CD4-positive, alpha-beta T cell treated with Interferon alpha-2 for 1 hour (primary cell): Measurements from ENCODE around the gene TNFSF13B.
"Not testable (repeated sequence)": the region's sequence is repeated elsewhere in the genome, so short reads cannot be mapped to it uniquely, and the experiment has no call there.

Source experiments
- DNase-seq, 2 donors: peaks; one replicate each; pipeline ENCODE4 v3.0.0-alpha.2; 2020 to 2022

TNFSF13B gene, protein sequence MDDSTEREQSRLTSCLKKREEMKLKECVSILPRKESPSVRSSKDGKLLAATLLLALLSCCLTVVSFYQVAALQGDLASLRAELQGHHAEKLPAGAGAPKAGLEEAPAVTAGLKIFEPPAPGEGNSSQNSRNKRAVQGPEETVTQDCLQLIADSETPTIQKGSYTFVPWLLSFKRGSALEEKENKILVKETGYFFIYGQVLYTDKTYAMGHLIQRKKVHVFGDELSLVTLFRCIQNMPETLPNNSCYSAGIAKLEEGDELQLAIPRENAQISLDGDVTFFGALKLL

DNA sequence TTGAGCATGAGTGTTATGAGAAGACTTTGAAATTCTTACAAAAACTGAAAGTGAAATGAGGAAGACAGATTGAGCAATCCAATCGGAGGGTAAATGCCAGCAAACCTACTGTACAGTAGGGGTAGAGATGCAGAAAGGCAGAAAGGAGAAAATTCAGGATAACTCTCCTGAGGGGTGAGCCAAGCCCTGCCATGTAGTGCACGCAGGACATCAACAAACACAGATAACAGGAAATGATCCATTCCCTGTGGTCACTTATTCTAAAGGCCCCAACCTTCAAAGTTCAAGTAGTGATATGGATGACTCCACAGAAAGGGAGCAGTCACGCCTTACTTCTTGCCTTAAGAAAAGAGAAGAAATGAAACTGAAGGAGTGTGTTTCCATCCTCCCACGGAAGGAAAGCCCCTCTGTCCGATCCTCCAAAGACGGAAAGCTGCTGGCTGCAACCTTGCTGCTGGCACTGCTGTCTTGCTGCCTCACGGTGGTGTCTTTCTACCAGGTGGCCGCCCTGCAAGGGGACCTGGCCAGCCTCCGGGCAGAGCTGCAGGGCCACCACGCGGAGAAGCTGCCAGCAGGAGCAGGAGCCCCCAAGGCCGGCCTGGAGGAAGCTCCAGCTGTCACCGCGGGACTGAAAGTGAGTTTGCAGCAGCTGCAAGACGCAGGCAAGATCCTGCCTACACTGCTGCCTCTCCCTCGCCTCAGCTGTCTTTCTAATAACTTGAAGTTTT lies at the start of gene TNFSF13B:
Gene TNFSF13B, plus strand, starts transcription at position 118 of the 728 bp plus-strand sequence. Its CDS starts 178 bp downstream, at position 296.
- peak; percentile 61 to 71 for DNase-seq

DNA sequence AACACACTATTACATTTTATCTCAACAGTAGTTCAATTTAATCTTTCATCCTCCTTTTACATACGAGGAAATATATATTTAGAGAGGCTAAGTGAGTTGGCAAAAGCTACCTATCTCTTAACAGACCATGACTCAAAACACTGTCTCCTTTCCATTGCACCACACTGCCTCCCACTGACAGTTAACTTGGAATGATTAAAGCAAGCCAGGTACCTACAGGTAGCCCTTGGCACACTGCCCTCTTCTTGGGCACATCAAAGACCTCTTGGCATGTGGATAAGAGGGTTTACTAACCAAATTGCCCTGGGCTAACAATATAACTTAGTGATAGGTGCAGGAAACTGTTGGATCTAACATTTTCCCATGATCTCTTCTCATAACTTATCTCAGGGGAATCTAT lies 49.5 kb upstream of the TNFSF13B start:
- DNase-seq: peak in 1 of 2 donors; percentile 41

DNA sequence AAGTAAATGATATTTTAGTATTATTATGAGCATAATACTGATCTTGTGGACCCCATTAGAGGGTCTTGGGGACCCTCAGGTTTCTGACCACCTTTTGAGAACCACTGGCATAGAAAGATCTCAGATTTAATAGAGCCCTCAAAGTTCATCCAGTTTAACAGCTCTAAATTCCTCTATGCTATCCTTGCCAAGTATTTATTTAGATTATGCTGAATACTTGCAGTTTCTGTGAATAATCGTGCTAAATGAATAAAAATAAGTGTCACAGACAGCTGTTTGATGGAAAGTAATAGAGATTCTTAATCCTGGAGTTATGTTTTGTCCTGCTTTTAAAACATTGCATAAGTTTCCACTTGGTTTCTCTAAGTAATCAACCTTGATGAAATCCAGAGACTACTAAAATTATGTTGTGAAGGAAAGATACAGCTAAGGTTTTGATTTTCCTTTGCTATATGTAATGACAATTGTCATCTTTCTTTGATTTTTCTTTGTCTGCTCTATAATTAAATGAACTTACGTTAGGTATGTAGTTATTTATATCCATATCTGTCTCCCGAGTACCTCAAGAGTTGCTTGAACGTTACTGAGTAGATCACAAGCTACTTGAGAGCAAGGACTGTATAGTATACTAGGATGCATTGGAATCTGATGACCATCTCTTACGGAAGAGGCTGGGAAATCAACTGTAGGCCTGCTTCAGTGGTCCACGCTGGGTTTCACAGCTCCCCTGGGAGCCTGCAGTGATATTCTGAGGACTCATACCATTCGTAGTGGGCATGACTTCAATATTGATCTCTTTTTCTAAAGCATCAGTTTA lies 45.6 kb upstream of the TNFSF13B start:
- no peak for DNase-seq

DNA sequence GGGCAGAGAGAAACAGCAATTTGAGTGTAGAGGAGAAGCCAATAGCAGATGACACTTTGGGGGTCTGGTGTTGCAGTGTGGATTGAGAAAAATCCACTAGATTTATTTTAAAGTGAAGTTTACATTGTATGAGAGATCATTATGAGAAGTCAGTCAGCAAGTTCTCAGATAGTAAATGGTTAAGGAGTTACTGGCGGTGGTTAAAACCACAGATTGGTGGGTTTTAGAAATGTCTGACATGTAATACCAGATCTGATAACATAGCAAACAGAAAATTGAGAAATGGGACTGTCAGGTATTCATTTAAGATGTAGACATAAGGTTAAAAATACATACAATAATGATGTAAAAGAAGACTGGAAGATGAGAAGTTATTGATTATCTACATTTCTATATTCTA lies 44.1 kb upstream of the TNFSF13B start:
- DNase-seq: peak in 1 of 2 donors; percentile 38

DNA sequence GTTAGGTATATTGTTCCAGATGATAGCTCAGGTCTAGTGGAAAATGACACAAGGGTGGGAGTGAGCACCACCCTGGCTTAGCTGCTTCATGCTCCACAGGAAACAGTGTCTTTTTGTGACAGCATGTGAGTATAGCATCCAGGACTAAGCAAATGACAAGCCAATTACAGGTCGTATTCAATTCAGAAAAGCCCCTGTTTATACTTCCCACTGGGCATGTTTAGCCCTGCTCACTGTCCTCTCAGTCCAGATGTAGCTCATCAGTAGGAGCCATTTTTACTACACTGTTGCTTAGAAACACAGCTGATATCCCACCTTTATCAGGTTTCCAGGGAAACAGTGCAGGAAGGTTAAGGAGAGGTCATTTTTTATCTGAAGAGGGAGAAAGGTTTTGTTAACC lies 43.3 kb upstream of the TNFSF13B start:
- no peak for DNase-seq

DNA sequence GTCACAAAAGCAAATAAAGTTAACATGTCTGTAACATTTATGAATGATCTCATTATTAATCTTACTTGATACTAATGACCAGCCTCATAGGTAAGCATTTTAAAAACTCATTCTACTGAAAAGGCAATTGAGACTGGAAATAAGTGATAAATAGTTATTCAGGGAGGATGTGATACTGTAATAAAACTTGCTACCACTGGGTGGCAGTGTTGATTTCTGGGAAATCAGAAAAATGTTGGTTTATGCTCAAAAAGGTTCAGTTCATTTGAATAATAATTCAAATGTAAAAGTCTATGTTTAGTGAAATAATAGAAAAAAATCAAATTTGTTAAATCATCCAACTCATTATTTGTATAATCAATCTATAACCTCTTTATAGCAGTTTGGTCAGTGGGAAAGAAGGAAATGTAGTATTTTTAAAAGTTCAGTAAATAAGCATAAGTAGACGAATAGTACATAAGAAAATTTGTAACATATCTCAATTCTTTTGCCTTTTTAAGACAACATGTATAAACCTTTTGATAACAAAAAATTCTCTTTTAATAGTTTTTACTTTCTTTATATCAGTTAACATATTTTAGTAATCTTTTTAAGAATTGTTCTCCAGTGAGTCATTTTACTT lies 41.8 kb upstream of the TNFSF13B start:
- DNase-seq: peak; percentile 28 to 71

DNA sequence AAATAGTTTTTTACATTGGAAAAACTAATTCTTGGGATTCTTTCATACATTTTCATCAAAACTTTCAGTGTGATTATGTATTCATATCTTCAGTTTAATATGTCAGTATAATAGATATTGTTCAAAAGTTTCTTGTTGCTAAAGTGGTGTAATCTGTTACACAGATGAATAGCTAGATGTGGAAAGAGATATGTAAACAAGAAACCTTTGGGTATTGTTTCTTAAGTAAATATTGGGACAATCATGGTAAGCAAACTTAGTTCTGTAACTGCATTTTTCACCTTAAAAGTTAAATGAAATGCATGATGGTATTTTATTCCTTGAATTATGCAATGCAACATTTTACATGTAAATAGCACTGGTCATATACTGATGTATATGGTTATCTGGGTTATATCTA lies 39.1 kb upstream of the TNFSF13B start:
- no peak for DNase-seq

DNA sequence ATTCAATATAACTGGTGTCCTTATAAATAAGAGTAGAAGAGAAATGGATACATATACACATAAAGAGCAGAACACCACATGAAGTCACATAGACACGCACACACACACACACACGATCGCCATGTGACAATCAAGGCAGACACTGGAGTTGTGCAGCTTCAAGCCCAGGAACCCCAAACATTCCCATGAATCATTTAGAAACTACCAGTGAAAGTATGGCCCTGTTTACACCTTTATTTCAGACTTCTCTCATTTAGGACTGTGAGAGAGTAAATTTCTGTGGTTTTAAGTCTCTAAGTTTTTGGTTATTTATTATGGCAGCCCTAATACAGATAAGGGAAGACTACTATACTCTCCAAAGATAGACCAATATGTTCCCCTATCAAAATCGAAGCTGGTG lies 20.4 kb upstream of the TNFSF13B start:
- no peak for DNase-seq

DNA sequence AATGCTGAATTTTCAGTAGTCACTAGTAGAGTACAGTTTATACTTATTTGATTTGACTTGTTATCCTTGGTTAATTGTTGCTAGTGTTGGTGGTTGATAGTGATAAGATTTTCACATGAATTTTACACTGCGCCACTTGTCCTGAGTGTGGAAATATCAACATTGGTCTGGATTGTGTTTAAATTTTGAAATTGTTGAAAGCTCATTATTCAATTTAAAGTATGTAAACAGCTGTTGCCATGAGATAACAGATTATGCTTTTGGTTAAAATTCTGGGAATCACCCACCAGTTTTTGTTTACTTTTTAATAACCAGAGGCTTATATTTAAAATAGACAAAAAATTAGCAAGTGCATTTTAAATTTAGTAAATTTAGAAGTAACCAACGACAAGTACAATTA lies 12.3 kb upstream of the TNFSF13B start:
- DNase-seq: no peak

DNA sequence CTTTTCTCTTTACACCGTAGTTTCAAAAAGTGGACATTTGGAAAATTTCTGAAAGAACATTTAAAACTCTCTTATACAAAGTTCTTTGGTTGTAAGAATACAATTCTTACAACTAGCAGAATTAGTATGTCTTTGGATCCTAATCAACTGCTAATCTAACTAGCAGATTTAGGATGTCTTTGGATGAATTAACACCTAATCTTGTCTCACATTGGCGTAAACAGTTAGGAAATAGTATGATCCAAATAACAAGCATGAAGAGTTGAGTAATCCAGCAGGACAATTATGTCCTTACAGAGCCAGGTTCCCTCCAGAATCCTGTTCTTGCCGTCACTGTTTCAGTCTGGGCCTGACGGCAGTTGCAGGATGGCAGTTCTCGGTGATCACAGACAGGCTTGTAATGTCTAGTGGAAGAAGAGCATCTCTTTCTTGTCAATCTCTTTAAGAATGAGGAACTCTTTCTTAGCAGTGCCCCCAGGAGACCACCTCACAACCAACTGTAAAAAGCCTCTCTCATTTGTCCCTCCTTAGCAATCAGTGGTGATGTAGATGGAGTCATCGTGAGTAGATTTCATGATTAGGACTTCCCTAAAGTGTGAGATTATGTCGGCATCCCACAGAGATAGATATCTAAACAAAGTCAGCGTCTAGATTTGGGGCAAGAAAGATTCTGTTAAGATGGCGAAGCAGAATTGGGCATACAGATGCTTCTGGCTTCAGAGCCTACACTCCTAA lies 5.7 kb upstream of the TNFSF13B start:
- no peak for DNase-seq

DNA sequence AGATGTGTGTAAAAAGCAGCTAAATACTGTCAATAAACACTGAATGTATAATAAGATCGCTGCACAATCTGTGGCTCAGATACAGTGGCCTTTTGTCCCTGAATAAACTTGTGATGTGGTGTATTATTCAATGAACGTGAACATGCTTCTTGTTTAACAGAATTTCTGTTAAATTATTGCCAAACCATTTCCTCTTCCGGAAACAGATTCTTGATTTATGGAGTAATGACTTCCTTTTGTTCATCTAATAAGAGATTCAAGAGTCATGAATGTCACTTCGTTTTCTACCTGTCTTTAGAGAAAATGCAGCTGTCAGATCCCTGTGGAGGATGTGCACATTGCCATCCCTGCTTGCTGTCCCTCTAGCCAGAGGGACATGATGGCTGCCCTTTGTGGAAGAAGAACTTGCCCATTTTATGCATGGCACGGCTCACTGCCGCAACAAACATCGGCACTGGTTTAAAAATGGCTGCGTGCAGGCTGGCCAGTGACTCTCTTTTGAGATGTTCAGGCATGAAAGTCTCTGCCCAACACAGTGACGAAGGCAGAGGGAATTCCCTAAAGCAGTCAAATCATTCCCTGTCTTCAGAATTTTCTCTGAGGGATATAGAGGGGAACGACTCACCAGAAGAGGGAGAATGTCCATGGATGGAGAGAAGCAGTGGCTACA lies 3.1 kb upstream of the TNFSF13B start:
- DNase-seq: peak in 1 of 2 donors; percentile 12

DNA sequence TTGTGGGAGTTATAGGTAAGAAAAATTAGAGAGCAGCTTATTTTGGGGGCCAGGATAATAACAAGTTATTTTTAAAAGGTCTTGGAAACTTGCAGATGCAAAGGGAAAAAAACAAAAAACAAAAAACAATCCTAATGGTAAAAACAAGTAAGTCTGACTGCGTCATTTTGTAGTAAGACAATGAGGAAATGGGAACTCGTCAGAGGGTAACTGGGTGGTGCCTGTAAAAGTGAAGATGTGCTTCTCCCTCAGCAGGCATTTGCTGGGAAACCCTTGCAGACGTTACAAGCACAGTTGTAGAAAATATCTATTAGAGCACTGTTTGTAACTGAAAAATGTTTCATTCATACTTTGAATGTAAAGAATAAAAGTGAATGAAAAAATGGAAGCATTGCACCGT lies 2.2 kb upstream of the TNFSF13B start:
- DNase-seq: peak in 1 of 2 donors; percentile 52

DNA sequence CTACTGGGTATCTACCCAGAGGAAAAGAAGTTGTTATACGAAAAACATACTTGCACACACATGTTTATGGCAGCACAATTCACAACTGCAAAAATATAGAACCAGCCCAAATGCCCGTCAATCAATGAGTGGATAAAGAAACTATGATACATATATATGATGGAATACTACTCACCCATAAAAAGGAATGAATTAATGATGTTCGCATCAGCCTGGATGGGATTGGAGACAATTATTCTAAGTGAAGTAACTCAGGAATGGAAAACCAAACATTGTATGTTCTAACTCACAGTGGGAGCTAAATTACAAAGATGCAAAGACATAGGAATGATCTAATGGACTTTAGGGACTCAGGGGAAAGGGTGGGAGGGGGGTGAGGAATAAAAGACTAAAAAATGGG lies 1.7 kb upstream of the TNFSF13B start:
- not testable (repeated sequence) for DNase-seq

DNA sequence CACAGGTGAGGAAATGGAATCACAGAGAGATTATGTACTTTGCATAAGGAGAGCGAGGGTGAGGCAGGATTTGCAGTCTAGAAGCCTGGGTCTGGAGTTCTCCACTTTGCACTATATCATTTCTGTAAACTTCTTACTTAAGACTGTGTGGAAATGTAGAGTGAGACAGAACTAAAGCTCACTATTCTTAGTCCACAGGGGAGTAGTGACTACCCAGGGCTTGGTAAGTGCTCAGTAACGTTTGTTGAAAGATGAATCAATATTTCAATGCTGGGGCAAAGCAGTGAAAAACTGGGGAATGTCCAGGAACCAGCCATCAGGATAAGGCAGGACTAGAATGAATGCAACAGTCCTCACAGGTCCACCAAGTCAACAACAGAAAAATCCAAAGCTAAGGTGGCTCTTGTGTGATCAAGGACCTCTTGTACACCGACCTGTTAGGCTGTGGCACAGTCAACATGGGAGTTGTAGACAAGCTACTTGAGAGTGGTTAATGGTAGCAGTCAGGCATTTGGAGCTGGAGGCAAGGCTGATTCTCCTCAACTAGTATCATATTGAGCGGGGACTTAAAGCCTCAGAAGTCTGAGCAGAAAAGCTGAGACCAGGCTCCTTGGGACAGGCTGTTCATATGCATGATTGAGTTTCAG lies 929 bp upstream of the TNFSF13B start:
- DNase-seq: no peak

DNA sequence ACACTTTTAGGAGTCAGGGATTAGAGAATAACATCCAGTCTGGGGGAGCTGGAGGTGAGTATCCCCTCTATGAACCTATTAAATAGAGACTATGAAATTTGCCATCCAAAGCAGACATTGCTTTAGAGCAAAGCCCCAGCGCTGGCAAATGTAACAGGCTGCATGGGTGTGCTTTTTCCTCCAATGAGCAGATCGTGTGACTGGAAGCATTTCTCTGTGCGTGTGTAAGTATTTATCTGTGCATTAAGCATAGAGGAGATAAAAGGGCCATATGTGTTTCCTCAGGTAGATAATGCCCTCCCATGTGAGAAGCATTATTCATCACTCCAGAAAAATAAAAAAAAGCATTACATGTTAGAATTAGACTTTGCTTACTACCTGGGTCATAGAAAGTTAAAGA lies 924 bp downstream of the TNFSF13B start:
- DNase-seq: peak in 1 of 2 donors; percentile 16

DNA sequence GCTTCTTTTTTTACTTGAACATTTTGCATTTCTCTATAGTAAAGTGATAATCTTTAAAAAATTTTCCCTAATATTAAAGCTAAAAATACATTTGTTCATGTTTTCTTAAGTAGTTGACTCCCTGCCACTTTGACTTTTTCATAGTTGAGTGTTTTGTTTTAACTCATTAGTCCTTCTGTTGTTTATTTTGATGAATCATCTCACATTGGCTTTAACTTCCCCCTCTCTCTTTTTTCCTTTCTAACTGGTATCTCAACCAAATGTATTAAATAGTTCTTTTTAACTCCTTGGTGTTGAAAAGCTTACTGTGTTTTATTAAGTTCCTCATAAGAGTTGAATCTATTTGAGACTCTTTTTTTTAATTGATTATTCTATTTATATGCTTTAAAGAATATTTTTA lies 2.8 kb downstream of the TNFSF13B start:
- no peak for DNase-seq

DNA sequence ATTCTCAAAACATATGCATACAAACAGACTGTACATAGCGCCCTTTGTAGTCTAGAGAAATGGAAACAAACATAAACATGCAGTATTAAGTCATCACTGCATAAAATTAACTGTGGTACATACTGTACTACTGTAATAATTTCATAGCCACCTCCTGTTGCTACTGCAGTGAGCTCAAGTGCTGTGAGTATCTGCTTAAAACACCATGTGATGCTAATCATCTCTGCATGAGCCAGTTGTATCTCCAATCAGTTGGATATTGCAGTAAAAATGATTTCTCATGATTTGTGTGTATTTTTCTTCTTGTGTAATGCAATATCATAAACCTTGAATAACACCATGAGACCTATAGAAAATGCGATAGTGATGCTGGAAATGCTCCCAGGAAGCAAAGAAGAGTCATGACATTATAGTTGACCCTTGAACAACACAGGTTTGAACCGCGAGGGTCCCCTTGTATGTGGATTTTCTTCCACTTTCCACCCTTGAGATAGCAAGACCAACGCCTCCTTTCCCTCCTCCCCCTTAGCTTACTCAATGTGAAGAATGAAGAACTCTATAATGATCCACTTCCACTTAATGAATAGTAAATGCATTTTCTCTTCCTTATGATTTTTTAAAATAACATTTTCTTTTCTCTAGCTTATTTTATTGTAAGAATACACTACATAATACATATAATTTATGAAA lies 4.1 kb downstream of the TNFSF13B start:
- DNase-seq: no peak

DNA sequence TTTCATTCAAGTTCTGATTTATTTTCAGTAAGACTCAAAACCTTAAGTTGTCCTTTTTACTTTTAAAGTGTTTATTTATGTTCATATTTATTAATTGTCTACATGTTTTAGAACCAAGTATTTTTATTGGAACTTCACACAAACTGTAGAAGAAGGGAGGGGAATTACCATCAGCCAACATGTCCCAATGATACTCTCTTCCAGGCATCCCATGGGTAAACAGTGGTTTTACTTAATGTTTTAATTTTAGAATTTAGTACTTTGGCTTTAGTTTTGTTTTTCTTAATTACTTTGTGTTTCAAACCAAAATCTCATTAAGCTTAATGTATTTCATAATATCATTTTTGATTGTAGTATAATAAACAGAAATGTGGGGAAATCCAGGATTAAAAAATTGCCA lies 5.2 kb downstream of the TNFSF13B start:
- no peak for DNase-seq

DNA sequence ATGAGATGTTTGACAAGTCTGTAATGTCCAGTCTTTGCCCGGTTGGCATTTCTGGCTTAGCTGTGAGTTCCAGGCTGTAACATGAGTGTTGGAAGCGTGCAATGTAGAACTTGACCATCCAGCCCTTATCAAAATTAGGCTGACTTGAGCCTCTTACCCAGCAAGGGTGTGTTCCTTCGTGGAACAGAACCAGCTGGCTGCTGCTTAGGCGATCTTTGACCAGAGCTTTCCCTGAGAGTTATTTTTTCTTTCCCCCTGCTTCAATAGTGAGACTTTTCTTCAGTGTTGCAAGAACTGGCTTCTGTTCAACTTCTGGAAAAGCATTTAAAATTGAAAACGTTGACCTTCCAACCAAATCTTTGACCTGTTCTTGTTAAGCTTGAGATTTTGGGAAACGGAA lies 6.5 kb downstream of the TNFSF13B start:
- no peak for DNase-seq

DNA sequence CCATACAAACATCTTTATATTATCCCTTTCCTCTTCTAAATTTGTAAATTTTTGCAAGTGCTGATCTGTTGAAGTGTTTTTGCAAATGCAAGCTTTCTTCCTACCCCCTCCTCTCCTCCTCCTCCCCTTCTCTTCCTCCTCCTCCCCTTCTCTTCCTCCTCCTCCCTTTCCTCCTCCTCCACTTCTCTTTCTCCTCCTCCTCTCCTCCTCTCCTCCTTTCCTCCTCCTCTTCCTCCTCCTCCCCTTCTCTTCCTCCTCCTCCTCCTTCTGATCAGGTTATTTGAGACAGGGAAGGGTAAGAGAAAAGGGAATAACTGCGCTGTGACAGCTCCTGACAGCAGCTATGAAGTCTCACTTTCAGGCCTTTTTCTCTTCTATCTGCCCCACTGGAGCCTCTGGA lies 8.9 kb downstream of the TNFSF13B start:
- no peak for DNase-seq

DNA sequence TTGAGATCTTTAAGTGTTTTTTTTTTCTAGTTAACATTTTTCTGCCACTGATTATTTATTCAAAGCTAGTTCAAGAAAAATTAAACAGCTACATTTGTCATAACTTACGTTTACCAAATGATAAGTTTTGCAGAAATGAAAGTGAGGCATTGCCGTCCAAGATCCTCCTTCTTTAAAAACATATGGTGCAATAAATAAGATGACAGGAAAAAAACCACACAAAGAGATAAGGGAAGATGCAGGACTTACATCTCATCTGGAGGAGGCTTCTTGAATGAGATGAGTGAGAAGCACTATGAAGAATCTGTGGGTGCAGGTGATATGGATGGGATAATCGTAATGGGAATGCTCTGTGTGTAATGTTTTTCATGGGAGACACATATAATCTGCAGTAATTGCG lies 12.4 kb downstream of the TNFSF13B start:
- no peak for DNase-seq
